Activated T-helper 1 cell treated with anti-CD3 and anti-CD28 coated beads, Interleukin-12 subunit alpha, Interleukin-12 subunit beta, Interleukin-2, Interleukin-4 antibody, amounts not matched to agents 30 ng/mL and 10 ng/mL and 1 ng/mL, durations not matched to agents 14 hours and 24 hours and 36 hours (primary cell): Measurements from ENCODE around the gene SIMC1. TPM values are rescaled to one million over a fixed set of nuclear protein-coding genes. Genes with fewer than 3 reads are reported as not detected.

Source experiments
- DNase-seq: peaks from one replicate; pipeline ENCODE4 v3.0.0; 2021; ENCODE audit warnings: low spot score
- H3K27ac Mint-ChIP-seq: one replicate; pipeline ENCODE4 v1.8.0; 2021; ENCODE audit warnings: mild to moderate bottlenecking, mixed read lengths
- H3K27me3 Mint-ChIP-seq: one replicate; pipeline ENCODE4 v1.8.0; 2022; ENCODE audit warnings: mild to moderate bottlenecking, moderate library complexity, mixed read lengths; ENCODE audit not compliant: insufficient read depth
- H3K36me3 Mint-ChIP-seq: one replicate; pipeline ENCODE4 v1.8.0; 2021; ENCODE audit warnings: low read depth, mixed read lengths
- H3K4me1 Mint-ChIP-seq: one replicate; pipeline ENCODE4 v1.8.0; 2021; ENCODE audit warnings: low read depth, mixed read lengths
- H3K4me3 Mint-ChIP-seq: one replicate; pipeline ENCODE4 v1.8.0; 2021; ENCODE audit warnings: mild to moderate bottlenecking, moderate library complexity, mixed read lengths
- H3K9me3 Mint-ChIP-seq: one replicate; pipeline ENCODE4 v1.8.0; 2021; ENCODE audit warnings: mixed read lengths
- intact Hi-C: fragments of 100-400 bp; cut with micrococcal nuclease; formaldehyde crosslinking; loops from one replicate; pipeline ENCODE4 v1.15.1; 2024
- total RNA-seq: library from RNA; stranded (reverse); gene quantifications from 2 replicates; pipeline ENCODE4 v1.2.3, GENCODE V29; 2022

The SIMC1 gene
- total RNA-seq, 1 donor from 2014 or later = 36.7 TPM

- intact Hi-C loops = no loop called here
- no peaks in the 10 kb centered on the region for H3K4me1 Mint-ChIP-seq
- no peak for DNase-seq
- no peak overlapping the region for H3K4me3 Mint-ChIP-seq
- H3K27me3 Mint-ChIP-seq = no peaks in the 10 kb centered on the region
- no peaks in the 10 kb centered on the region for H3K9me3 Mint-ChIP-seq
- peaks cover 13% of the 10 kb centered on the region for H3K36me3 Mint-ChIP-seq
- H3K27ac Mint-ChIP-seq = no peak overlapping the region
Observed at GRCh38 chr5:176342766-176343458, 104.7 kb downstream of the SIMC1 start.

- Mint-ChIP-seq H3K9me3 (no peaks in the 10 kb centered on the region), H3K36me3 (peaks cover 61% of the 10 kb centered on the region), H3K27ac (no peak overlapping the region), H3K4me1 (peaks cover 10% of the 10 kb centered on the region), H3K27me3 (no peaks in the 10 kb centered on the region), H3K4me3 (no peak overlapping the region)
- intact Hi-C loops = no loop called here
- DNase-seq = no peak
Observed at GRCh38 chr5:176350416-176350815, 112.2 kb downstream of the SIMC1 start.

GRCh38 chr5:176352116-176352878, 114.1 kb downstream of the SIMC1 start:
- intact Hi-C loops = no loop called here
- DNase-seq = no peak
- Mint-ChIP-seq H3K4me1 (peaks cover 11% of the 10 kb centered on the region), H3K36me3 (peaks cover 60% of the 10 kb centered on the region), H3K27me3 (no peaks in the 10 kb centered on the region), H3K9me3 (no peaks in the 10 kb centered on the region), H3K27ac (no peak overlapping the region), H3K4me3 (no peak overlapping the region)

GRCh38 chr5:176353533-176353932, 115.3 kb downstream of the SIMC1 start:
- intact Hi-C loops = no loop called here
- no peaks in the 10 kb centered on the region for H3K9me3 Mint-ChIP-seq
- no peak overlapping the region for H3K27ac Mint-ChIP-seq
- no peak for DNase-seq
- no peaks in the 10 kb centered on the region for H3K27me3 Mint-ChIP-seq
- H3K36me3 Mint-ChIP-seq = peaks cover 58% of the 10 kb centered on the region
- H3K4me3 Mint-ChIP-seq = no peak overlapping the region
- H3K4me1 Mint-ChIP-seq = peaks cover 21% of the 10 kb centered on the region

- Mint-ChIP-seq H3K4me3 (no peak overlapping the region), H3K9me3 (no peaks in the 10 kb centered on the region), H3K27me3 (no peaks in the 10 kb centered on the region), H3K4me1 (peaks cover 28% of the 10 kb centered on the region), H3K36me3 (peaks cover 48% of the 10 kb centered on the region), H3K27ac (no peak overlapping the region)
- DNase-seq = no peak
- intact Hi-C loops = no loop called here
Observed at GRCh38 chr5:176355400-176356178, 117.4 kb downstream of the SIMC1 start.

GRCh38 chr5:176356179-176356566, 117.9 kb downstream of the SIMC1 start:
- H3K27ac Mint-ChIP-seq = no peak overlapping the region

GRCh38 chr5:176359658-176360057, 121.4 kb downstream of the SIMC1 start:
- Mint-ChIP-seq H3K36me3 (peaks cover 21% of the 10 kb centered on the region), H3K27me3 (no peaks in the 10 kb centered on the region), H3K4me3 (peak overlapping the region; percentile 84), H3K4me1 (peaks cover 36% of the 10 kb centered on the region), H3K27ac (no peak overlapping the region), H3K9me3 (no peaks in the 10 kb centered on the region)
- intact Hi-C loops = loop anchor here (2.0 to 10.0 kb wide), 5 partner anchors 57 to 1155 kb away; partner anchors contain the start of genes CLTB, DDX41, FAF2 and SFXN1
- DNase-seq = no peak

More at GRCh38 chr5:176356179-176356566, 117.9 kb downstream of the SIMC1 start:
- peaks cover 45% of the 10 kb centered on the region for H3K36me3 Mint-ChIP-seq
- H3K27me3 Mint-ChIP-seq = no peaks in the 10 kb centered on the region
- DNase-seq = no peak
- no peaks in the 10 kb centered on the region for H3K9me3 Mint-ChIP-seq
- no peak overlapping the region for H3K4me3 Mint-ChIP-seq
- peaks cover 28% of the 10 kb centered on the region for H3K4me1 Mint-ChIP-seq
- intact Hi-C loops = no loop called here

GRCh38 chr5:176360894-176361436, 122.7 kb downstream of the SIMC1 start:
- intact Hi-C loops = loop anchor here (1.0 to 10.0 kb wide), 8 partner anchors 27 to 1154 kb away; partner anchors contain the start of genes CLTB, DDX41, FAF2 and HIGD2A
- H3K27ac Mint-ChIP-seq = peak overlapping the region; percentile 91
- H3K9me3 Mint-ChIP-seq = no peaks in the 10 kb centered on the region
- H3K4me1 Mint-ChIP-seq = peaks cover 36% of the 10 kb centered on the region
- peak overlapping the region; percentile 97 for H3K4me3 Mint-ChIP-seq
- H3K27me3 Mint-ChIP-seq = no peaks in the 10 kb centered on the region
- DNase-seq = peak; percentile 7
- H3K36me3 Mint-ChIP-seq = peaks cover 17% of the 10 kb centered on the region

- no peaks in the 10 kb centered on the region for H3K27me3 Mint-ChIP-seq
- intact Hi-C loops = loop anchor here (1.0 to 10.0 kb wide), 8 partner anchors 27 to 1153 kb away; partner anchors contain the start of genes CLTB, DDX41, FAF2 and HIGD2A
- peaks cover 36% of the 10 kb centered on the region for H3K4me1 Mint-ChIP-seq
- H3K9me3 Mint-ChIP-seq = no peaks in the 10 kb centered on the region
- H3K36me3 Mint-ChIP-seq = peaks cover 14% of the 10 kb centered on the region
- peak within 1 kb of the TSS; percentile 91 for H3K27ac Mint-ChIP-seq
- H3K4me3 Mint-ChIP-seq = peak within 1 kb of the TSS; percentile 97
- peak; percentile 93 for DNase-seq
Observed at GRCh38 chr5:176361437-176362232, 123.4 kb downstream of the SIMC1 start, which contains the start of gene KIAA1191. KIAA1191 (minus strand) TSS chr5:176361764; CDS start chr5:176359508, 2,256 bp downstream.

- peak overlapping the region; percentile 97 for H3K4me3 Mint-ChIP-seq
- peak overlapping the region; percentile 91 for H3K27ac Mint-ChIP-seq
- H3K36me3 Mint-ChIP-seq = peaks cover 14% of the 10 kb centered on the region
- peaks cover 37% of the 10 kb centered on the region for H3K4me1 Mint-ChIP-seq
- intact Hi-C loops = loop anchor here (5.0 to 10.0 kb wide), 3 partner anchors 125 to 1153 kb away; partner anchors contain the start of genes DDX41, SFXN1 and SIMC1
- H3K9me3 Mint-ChIP-seq = no peaks in the 10 kb centered on the region
- no peaks in the 10 kb centered on the region for H3K27me3 Mint-ChIP-seq
- DNase-seq = no peak
Observed at GRCh38 chr5:176362233-176362490, 123.9 kb downstream of the SIMC1 start.

- H3K4me1 Mint-ChIP-seq = peaks cover 24% of the 10 kb centered on the region
- peak overlapping the region; percentile 18 for H3K27ac Mint-ChIP-seq
- H3K4me3 Mint-ChIP-seq = peak overlapping the region; percentile 77
- peaks cover 18% of the 10 kb centered on the region for H3K36me3 Mint-ChIP-seq
- intact Hi-C loops = loop anchor here (1.0 to 10.0 kb wide), 5 partner anchors 23 to 1150 kb away; partner anchors contain the start of genes DDX41, HIGD2A, NOP16 and RNF44
- no peak for DNase-seq
- H3K9me3 Mint-ChIP-seq = no peaks in the 10 kb centered on the region
- H3K27me3 Mint-ChIP-seq = no peaks in the 10 kb centered on the region
Observed at GRCh38 chr5:176364765-176365350, 126.6 kb downstream of the SIMC1 start.
